Testis (tissue), 2 donors: ENCODE measurements around the gene RPS23.

Experiments
- CTCF ChIP-seq, 3 experiments: fragments of 450-650 bp in 2 of 3; fragments of 200-600 bp in 1 of 3; sonication (generic) in 1 of 3; IDR thresholded peaks; one replicate each; pipeline ENCODE4 v1.5.1; 2016 to 2019; ENCODE audit warnings: antibody characterized with exemption in 3 of 3, mild to moderate bottlenecking in 2 of 3, moderate library complexity in 1 of 3
- POLR2A ChIP-seq: fragments of 450-650 bp; IDR thresholded peaks from one replicate; pipeline ENCODE4 v1.6.1; 2017; ENCODE audit warnings: antibody characterized with exemption, mild to moderate bottlenecking, moderate library complexity

DNA sequence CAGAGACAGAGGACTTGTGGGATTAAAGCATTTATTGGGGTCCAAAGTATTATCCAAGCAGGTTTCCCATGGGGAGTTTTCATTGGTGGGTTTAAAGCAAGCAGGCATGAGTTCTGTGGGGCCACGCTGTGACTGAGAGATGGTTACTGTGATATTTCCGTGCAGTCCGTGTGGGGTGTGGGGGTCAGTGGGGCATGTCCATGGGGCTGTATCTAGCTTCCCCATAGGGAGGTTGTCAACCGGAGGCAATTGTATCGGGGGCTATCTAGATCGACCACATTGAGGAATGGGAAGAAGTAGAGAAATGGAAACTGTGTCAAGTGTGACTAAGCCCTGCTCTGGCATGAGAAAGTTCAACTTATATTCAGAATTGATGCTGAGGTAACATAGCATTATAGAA, 7.1 kb upstream of the RPS23 start:
- TF ChIP-seq CTCF (IDR thresholded peaks at IDR 0.05): no peak
- TF ChIP-seq POLR2A: no peak
